Endothelial cell of umbilical vein (primary cell): ENCODE data around the gene CABCOCO1. TPM values are rescaled to one million over a fixed set of nuclear protein-coding genes. Genes with fewer than 3 reads are reported as not detected.

Source experiments
- BruUV-seq: library from RNA; stranded (reverse); fragments of 400-500 nt; replicated peaks from 2 replicates; lab custom pipeline; 2021; lab: Mats Ljungman, UMichigan
- CTCF ChIA-PET: fragments of 300-600, 350-600 bp; sonication (Branson Sonifier 250); formaldehyde crosslinking; loops from one replicate; lab custom pipeline; 2021; ENCODE audit warnings: antibody characterized with exemption, inconsistent platforms; lab: Charles Lee
- POLR2A ChIA-PET: fragments of 300-600, 350-600 bp; sonication (Branson Sonifier 250); formaldehyde crosslinking; loops from one replicate; lab custom pipeline; 2021; ENCODE audit warnings: antibody characterized with exemption, inconsistent platforms; lab: Charles Lee
- DNase-seq: peaks from one replicate; pipeline ENCODE4 v3.0.0-alpha.2; 2011; ENCODE audit warnings: low read depth, low spot score
- FAIRE-seq: peaks from 2 replicates; lab custom pipeline; 2011; peaks lifted over from hg19 to GRCh38; lab: Jason Lieb, UNC
- H2AFZ ChIP-seq: 2 replicates; pipeline ENCODE4 v1.6.0; 2012; ENCODE audit warnings: low read depth, low read length, control low read depth, inconsistent platforms
- H3K27ac ChIP-seq: 2 replicates; pipeline ENCODE4 v1.5.1; 2011; ENCODE audit warnings: low read depth, mild to moderate bottlenecking, control low read depth, low read length, moderate library complexity; ENCODE audit not compliant: insufficient read depth
- H3K27me3 ChIP-seq, 2 experiments: 2 replicates each; pipeline versions ENCODE4 v1.6.0 to v1.6.1; 2011; ENCODE audit warnings: low read length in 2 of 2, mixed read lengths in 1 of 2; ENCODE audit not compliant: control insufficient read depth in 2 of 2, insufficient read depth in 2 of 2
- H3K36me3 ChIP-seq, 2 experiments: 2 replicates in 1 of 2; 3 replicates in 1 of 2; pipeline ENCODE4 v1.5.1; 2011; ENCODE audit warnings: low read length in 2 of 2, mild to moderate bottlenecking in 1 of 2, moderate library complexity in 1 of 2; ENCODE audit not compliant: control insufficient read depth in 2 of 2, insufficient read depth in 2 of 2; ENCODE audit errors: extremely low read depth in 1 of 2
- H3K4me1 ChIP-seq: 3 replicates; pipeline ENCODE4 v1.5.1; 2011; ENCODE audit warnings: mild to moderate bottlenecking, low read length; ENCODE audit not compliant: control insufficient read depth, insufficient read depth; ENCODE audit errors: extremely low read depth
- H3K4me2 ChIP-seq: 2 replicates; pipeline ENCODE4 v1.6.1; 2011; ENCODE audit warnings: low read length, control low read depth, mixed read lengths; ENCODE audit not compliant: insufficient read depth
- H3K4me3 ChIP-seq, 3 experiments: fragments of 200-600 bp in 1 of 3; sonication (generic), shearing (Covaris generic) in 1 of 3; replicated peaks in 1 of 3; 2 replicates each; pipeline ENCODE4 v1.5.1; 2011 to 2016; ENCODE audit warnings: control low read depth in 3 of 3, low read length in 3 of 3, mild to moderate bottlenecking in 2 of 3, inconsistent platforms in 1 of 3, low read depth in 1 of 3, moderate library complexity in 1 of 3; ENCODE audit not compliant: insufficient read depth in 1 of 3
- H3K79me2 ChIP-seq: 2 replicates; pipeline ENCODE4 v1.6.0; 2012; ENCODE audit warnings: low read length, inconsistent platforms; ENCODE audit not compliant: control insufficient read depth, insufficient read depth
- H3K9ac ChIP-seq: replicated peaks from 2 replicates; pipeline ENCODE3; 2011; ENCODE audit warnings: low read length, control low read depth; ENCODE audit not compliant: insufficient read depth; ENCODE audit errors: extremely low read depth
- H3K9me1 ChIP-seq: replicated peaks from 3 replicates; pipeline ENCODE4 v1.6.0; 2011; ENCODE audit warnings: mild to moderate bottlenecking, low read length; ENCODE audit not compliant: control insufficient read depth, insufficient read depth; ENCODE audit errors: extremely low read depth
- H3K9me3 ChIP-seq: replicated peaks from 2 replicates; pipeline ENCODE4 v1.5.1; 2012; ENCODE audit warnings: low read length, inconsistent platforms; ENCODE audit not compliant: control insufficient read depth, insufficient read depth
- H4K20me1 ChIP-seq: replicated peaks from 2 replicates; pipeline ENCODE3; 2011; ENCODE audit warnings: mild to moderate bottlenecking, low read length; ENCODE audit not compliant: control insufficient read depth, insufficient read depth; ENCODE audit errors: extremely low read depth
- CTCF ChIP-seq, 2 donors: IDR thresholded peaks; 1 replicate in 1 of 2; 2 replicates in 1 of 2; pipeline ENCODE4 v1.5.1; 2011; ENCODE audit warnings: low read length in 2 of 2, mild to moderate bottlenecking in 2 of 2, moderate library complexity in 2 of 2, control low read depth in 1 of 2, inconsistent platforms in 1 of 2, low read depth in 1 of 2; ENCODE audit not compliant: insufficient read depth in 1 of 2; ENCODE audit errors: extremely low read depth in 1 of 2
- JUN ChIP-seq: IDR thresholded peaks from 2 replicates; pipeline ENCODE4 v1.6.1; 2011; ENCODE audit warnings: borderline replicate concordance, low read depth; ENCODE audit not compliant: insufficient read length, insufficient read depth
- POLR2A ChIP-seq: IDR thresholded peaks from 2 replicates; pipeline ENCODE4 v1.6.1; 2012; ENCODE audit warnings: low read depth, mild to moderate bottlenecking, control low read depth, low read length
- dilution Hi-C: fragments of 300-500 bp; cut with MboI; formaldehyde crosslinking; loops from one replicate; pipeline ENCODE4 v1.15.0; 2019; ENCODE audit warnings: low sequenced_read_pairs; ENCODE audit not compliant: extremely low pct_ligation_motif_present
- intact Hi-C: fragments of 100-400 bp; cut with micrococcal nuclease; formaldehyde crosslinking; loops from one replicate; pipeline ENCODE4 v1.10.0; 2022
- polyA plus RNA-seq, 4 experiments: library from polyadenylated mRNA; depleted of rRNA in 3 of 4; stranded (reverse) in 3 of 4; unstranded in 1 of 4; fragments of >200 nt; gene quantifications; 2 replicates each; pipeline versions ENCODE4 v1.2.1 to v1.2.3, GENCODE V29; 2011 to 2012; ENCODE audit warnings: missing spikeins in 1 of 4
- total RNA-seq: library from RNA; stranded (reverse); gene quantifications from 2 replicates; pipeline ENCODE4 v1.2.3, GENCODE V29; 2021

The CABCOCO1 gene
- total and polyA plus RNA-seq, 2 donors (not counting 3 experiments of a cell fraction or from before 2014, with no cell fraction given), result 0.06 to 1.3 TPM

- H3K4me1 ChIP-seq, result peaks cover 3% of the 10 kb centered on the region
- peak; percentile 84 for FAIRE-seq
- no peak overlapping the region for H3K4me2 ChIP-seq
Measured at GRCh38 chr10:61733358-61733940, 70.7 kb downstream of the CABCOCO1 start.

More at GRCh38 chr10:61733358-61733940, 70.7 kb downstream of the CABCOCO1 start:
- H3K9me1 ChIP-seq, result no peaks in the 10 kb centered on the region
- H3K4me3 ChIP-seq, result no peak overlapping the region
- dilution Hi-C loops (no loop called here), intact Hi-C loops (loop anchor here (1.0 to 5.0 kb wide), 7 partner anchors 111 to 917 kb away; no protein-coding TSS in a partner anchor)
- no peaks in the 10 kb centered on the region for H4K20me1 ChIP-seq
- no peaks in the 10 kb centered on the region for H3K79me2 ChIP-seq
- BruUV-seq, result no TSS peak
- ChIA-PET CTCF (interaction anchor here (0.5 to 2.8 kb wide), 38 partner anchors 8 to 919 kb away, joined by 3 to 23 read pairs (median 4); no protein-coding TSS in a partner anchor), POLR2A (no interaction called here)
- no peak overlapping the region for H3K9ac ChIP-seq
- TF ChIP-seq JUN, result no peak
- TF ChIP-seq POLR2A, result no peak
- peak; percentile 44 to 49 for TF ChIP-seq CTCF (IDR thresholded peaks at IDR 0.05; ENCODE audit: extremely low read depth in 1 of 2, insufficient read depth in 1 of 2, low read depth in 1 of 2, low read length in 2 of 2)
- no peaks in the 10 kb centered on the region for H3K27me3 ChIP-seq
- DNase-seq, result peak; percentile 68
- H3K27ac ChIP-seq, result no peak overlapping the region
- no peak overlapping the region for H2AFZ ChIP-seq
- H3K36me3 ChIP-seq, result no peaks in the 10 kb centered on the region
- no peaks in the 10 kb centered on the region for H3K9me3 ChIP-seq
